K562 (cell line): ENCODE measurements around the gene TIAL1. TPM values are rescaled to one million over a fixed set of nuclear protein-coding genes. Genes with fewer than 3 reads are reported as not detected.
A peak's percentile ranks its signal among the peaks of the same experiment; 100 is the strongest.

ENCODE experiments used
- ATAC-seq: fragments of 200-7000 bp; cut with Tn5 transposase; 3 replicates; pipeline ENCODE4 v1.9.1; 2020; ENCODE audit warnings: moderate library complexity
- BruUV-seq: library from RNA; stranded (reverse); fragments of 400-500 nt; replicated peaks from 2 replicates; lab custom pipeline; 2021; lab: Mats Ljungman, UMichigan
- CTCF ChIA-PET: fragments of 300-600 bp; formaldehyde crosslinking; extraction: SDS; loops from one replicate; lab custom pipeline; 2021; ENCODE audit warnings: low intra/inter-chr PET ratio; lab: Yijun Ruan, JAX
- POLR2A ChIA-PET: fragments of 300-600, 350-650 bp; sonication (Branson Sonifier 250); formaldehyde crosslinking; extraction: SDS; loops from one replicate; lab custom pipeline; 2021; ENCODE audit warnings: antibody characterized with exemption, inconsistent platforms; lab: Yijun Ruan, JAX
- DNase-seq, 4 experiments: peaks; one replicate each; pipeline versions ENCODE4 v3.0.0 to v3.0.0-alpha.2; 2011 to 2018; ENCODE audit warnings: low spot score in 3 of 4, mixed read lengths in 3 of 4; ENCODE audit errors: extremely low read depth in 1 of 4
- FAIRE-seq: peaks from 2 replicates; lab custom pipeline; 2011; peaks lifted over from hg19 to GRCh38; lab: Jason Lieb, UNC
- H2AFZ ChIP-seq: 2 replicates; pipeline ENCODE4 v1.6.0; 2011; ENCODE audit warnings: low read depth, low read length, control low read depth, inconsistent platforms
- H3K27ac ChIP-seq: fragments of 200-600 bp; 3 replicates; pipeline ENCODE4 v1.8.0; 2011; ENCODE audit warnings: low read depth, mild to moderate bottlenecking, control low read depth, inconsistent platforms, low read length, moderate library complexity, mixed read lengths; ENCODE audit errors: extremely low read depth
- H3K27me3 ChIP-seq, 2 experiments: fragments of 300-600 bp in 1 of 2; 2 replicates in 1 of 2; 3 replicates in 1 of 2; pipeline versions ENCODE4 v1.6.0 to v1.8.0; 2011; ENCODE audit warnings: inconsistent platforms in 2 of 2, low read length in 2 of 2, mild to moderate bottlenecking in 1 of 2, mixed read lengths in 1 of 2, moderate library complexity in 1 of 2; ENCODE audit not compliant: control insufficient read depth in 2 of 2, insufficient read depth in 2 of 2
- H3K36me3 ChIP-seq: fragments of 300-600 bp; 3 replicates; pipeline ENCODE4 v1.8.0; 2011; ENCODE audit warnings: mild to moderate bottlenecking, low read length, inconsistent platforms; ENCODE audit not compliant: control insufficient read depth, insufficient read depth
- H3K4me1 ChIP-seq, 2 experiments: fragments of 200-600 bp in 1 of 2; replicated peaks in 1 of 2; 2 replicates in 1 of 2; 3 replicates in 1 of 2; pipeline versions ENCODE4 v1.5.1 to v1.8.0; 2011; ENCODE audit warnings: inconsistent platforms in 2 of 2, low read length in 2 of 2, mild to moderate bottlenecking in 1 of 2, mixed read lengths in 1 of 2, moderate library complexity in 1 of 2; ENCODE audit not compliant: control insufficient read depth in 2 of 2, insufficient read depth in 2 of 2
- H3K4me2 ChIP-seq: 2 replicates; pipeline ENCODE4 v1.6.1; 2011; ENCODE audit warnings: low read length, control low read depth, inconsistent platforms, mixed read lengths; ENCODE audit not compliant: insufficient read depth
- H3K4me3 ChIP-seq: fragments of 200-600 bp; sonication (generic), shearing (Covaris generic); 2 replicates; pipeline ENCODE4 v1.5.1; 2016; ENCODE audit warnings: control low read depth, inconsistent platforms
- H3K79me2 ChIP-seq: fragments of 200-600 bp; 3 replicates; pipeline ENCODE4 v1.8.0; 2011; ENCODE audit warnings: low read length, inconsistent platforms; ENCODE audit not compliant: control insufficient read depth, insufficient read depth
- H3K9ac ChIP-seq, 2 experiments: 2 replicates each; pipeline versions ENCODE4 v1.6.0 to v1.6.1; 2011; ENCODE audit warnings: low read depth in 2 of 2, low read length in 2 of 2, control low read depth in 1 of 2, inconsistent platforms in 1 of 2, mild to moderate bottlenecking in 1 of 2, mixed read lengths in 1 of 2; ENCODE audit not compliant: insufficient read depth in 1 of 2
- H3K9me1 ChIP-seq: one replicate; pipeline ENCODE4 v1.6.0; 2011; ENCODE audit warnings: inconsistent platforms, mild to moderate bottlenecking, low read length, moderate library complexity; ENCODE audit not compliant: control insufficient read depth, insufficient read depth
- H3K9me3 ChIP-seq: replicated peaks from 2 replicates; pipeline ENCODE4 v1.5.1; 2011; ENCODE audit warnings: low read depth, low read length, inconsistent platforms; ENCODE audit not compliant: control insufficient read depth, insufficient read depth
- H4K20me1 ChIP-seq: replicated peaks from 2 replicates; pipeline ENCODE4 v1.6.1; 2011; ENCODE audit warnings: low read length, inconsistent platforms, mixed read lengths; ENCODE audit not compliant: control insufficient read depth, insufficient read depth
- CREB1 ChIP-seq, 2 experiments: sonication (generic) in 1 of 2; formaldehyde crosslinking in 1 of 2; IDR thresholded peaks; 2 replicates each; pipeline versions ENCODE4 v1.6.1 to v1.8.0; 2012 to 2022; ENCODE audit warnings: inconsistent platforms in 1 of 2, mild to moderate bottlenecking in 1 of 2, missing genetic modification reagents in 1 of 2, moderate library complexity in 1 of 2
- HLTF ChIP-seq: fragments of 450-650 bp; IDR thresholded peaks from 2 replicates; pipeline ENCODE4 v1.6.1; 2016
- MAZ ChIP-seq, 2 experiments: fragments of 450-650 bp in 1 of 2; sonication (generic) in 1 of 2; formaldehyde crosslinking; IDR thresholded peaks in 1 of 2; conservative IDR thresholded peaks in 1 of 2; 2 replicates each; pipeline versions ENCODE4 v1.4.0 to v1.5.0; 2020; ENCODE audit warnings: mild to moderate bottlenecking in 1 of 2, missing genetic modification reagents in 1 of 2
- MCM7 ChIP-seq, 2 experiments: fragments of 450-650 bp; IDR thresholded peaks; 2 replicates each; pipeline ENCODE4 v1.6.1; 2016 to 2018
- MXI1 ChIP-seq: IDR thresholded peaks from 2 replicates; pipeline ENCODE4 v1.6.1; 2011; ENCODE audit warnings: low read depth, mild to moderate bottlenecking, improper control_type of control experiment, low read length
- NCOA1 ChIP-seq: fragments of 450-650 bp; IDR thresholded peaks from 2 replicates; pipeline ENCODE4 v1.6.1; 2016; ENCODE audit warnings: low read depth
- POLR2A ChIP-seq: fragments of 450-650 bp; conservative IDR thresholded peaks from 2 replicates; pipeline ENCODE4 v1.6.1; 2016
- RNF2 ChIP-seq: sonication (generic); IDR thresholded peaks from 2 replicates; pipeline ENCODE4 v1.6.1; 2016
- SMARCA4 ChIP-seq: fragments of 450-650 bp; IDR thresholded peaks from 2 replicates; pipeline ENCODE4 v1.6.1; 2016
- TARDBP ChIP-seq: fragments of 450-650 bp; IDR thresholded peaks from 2 replicates; pipeline ENCODE4 v1.6.1; 2016
- ZNF133 ChIP-seq: fragments of 250-450 bp; sonication (Bioruptor Pico); IDR thresholded peaks from 2 replicates; pipeline ENCODE4 v1.4.0; 2020; ENCODE audit warnings: mild to moderate bottlenecking
- WGBS: fragments of 100-300 bp; shearing (Covaris generic); methylation state at CpG from one replicate; pipeline ENCODE4 v1.1.6; 2016; ENCODE audit warnings: low coverage, mixed read lengths; ENCODE audit not compliant: insufficient coverage; ENCODE audit errors: missing lambda C conversion rate; 5-methylcytosine and 5-hydroxymethylcytosine counted together
- in situ Hi-C: fragments of 300-500 bp; cut with MboI; formaldehyde crosslinking; loops from 4 replicates; pipeline ENCODE4 v1.15.0; 2018; ENCODE audit warnings: inconsistent platforms, mixed read lengths
- intact Hi-C: fragments of 100-400 bp; cut with micrococcal nuclease; formaldehyde crosslinking; loops from 2 replicates; pipeline ENCODE4 v1.14.2; 2022
- polyA plus RNA-seq, 8 experiments: library from polyadenylated mRNA; depleted of rRNA in 4 of 8; stranded (reverse) in 5 of 8; unstranded in 3 of 8; fragments of >200 nt; fragmentation: Nextera tagmentation in 2 of 8; fragmentation: Illumina TruSeq in 1 of 8; extraction: Ambion mirVana in 2 of 8; extraction: Trizol in 1 of 8; gene quantifications; 2 replicates each; pipeline versions ENCODE4 v1.2.1 to v1.2.3, GENCODE V29; 2011 to 2014; ENCODE audit warnings: inconsistent platforms in 1 of 8, missing spikeins in 1 of 8
- total RNA-seq, 7 experiments: library from RNA; depleted of rRNA in 6 of 7; stranded (reverse); fragments of >200 nt in 6 of 7; fragmentation: Illumina TruSeq in 2 of 7; extraction: Trizol in 2 of 7; gene quantifications; 2 replicates each; pipeline versions ENCODE4 v1.2.1 to v1.2.3, GENCODE V29; 2011 to 2021; ENCODE audit warnings: low replicate concordance in 1 of 7
- TF ChIP-seq, protein P1 (sequence below): fragments of 450-650 bp; formaldehyde crosslinking; conservative IDR thresholded peaks from 2 replicates; pipeline ENCODE4 v1.4.0; 2022; ENCODE audit warnings: mild to moderate bottlenecking, missing genetic modification characterization
- TF ChIP-seq, protein P2 (sequence below): sonication (generic); formaldehyde crosslinking; IDR thresholded peaks from 2 replicates; pipeline ENCODE4 v1.8.0; 2022; ENCODE audit warnings: missing genetic modification reagents, mild to moderate bottlenecking, moderate library complexity, borderline replicate concordance

TIAL1 gene
- total and polyA plus RNA-seq, 9 of the 15 experiments (the other 6 are each of a cell fraction or from before 2014, with no cell fraction given) = 22.5 to 126 (median 58.2) TPM

DNA sequence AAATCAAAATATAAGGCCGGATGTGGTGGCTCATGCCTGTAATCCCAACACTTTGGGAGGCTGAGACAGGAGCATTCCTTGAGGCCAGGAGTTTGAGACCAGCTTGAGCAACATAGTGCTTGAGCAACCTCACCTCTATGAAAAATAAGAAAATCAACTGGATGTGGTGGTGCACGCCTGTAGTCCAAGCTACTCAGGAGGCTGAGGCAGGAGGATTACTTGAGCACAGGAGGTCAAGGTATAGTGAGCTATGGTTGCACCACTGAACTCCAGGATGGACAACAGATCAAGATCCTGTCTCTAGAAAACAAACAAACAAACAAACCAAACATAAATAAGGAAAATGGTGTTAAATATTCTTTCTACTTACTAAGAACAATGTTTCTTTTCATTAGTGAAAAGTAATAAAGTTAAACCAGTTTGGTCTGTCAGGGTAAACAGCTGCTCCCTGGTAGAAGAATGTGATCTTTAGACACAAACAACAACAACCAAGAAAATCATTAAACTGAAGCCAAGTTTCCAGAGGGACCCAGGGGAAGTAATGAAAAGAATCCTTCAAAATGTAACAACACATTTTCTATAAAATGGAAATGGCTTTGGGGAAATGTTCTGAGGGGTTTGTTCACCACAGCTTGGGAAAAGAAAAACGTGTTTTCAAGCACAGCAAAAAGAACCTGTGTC is 36.9 kb upstream of the TIAL1 start:
- FAIRE-seq = peak; percentile 15

More for the DNA sequence above, 36.9 kb upstream of the TIAL1 start:
- H4K20me1 ChIP-seq = no peaks in the 10 kb centered on the region
- H3K4me1 ChIP-seq = no peaks in the 10 kb centered on the region
- no peak overlapping the region for H2AFZ ChIP-seq
- H3K4me2 ChIP-seq = no peak overlapping the region
- H3K79me2 ChIP-seq = no peaks in the 10 kb centered on the region
- 52% methylated on average over 3 of the region's 3 CpGs for whole genome bisulfite sequencing
- intact Hi-C loops (no loop called here), in situ Hi-C loops (no loop called here)
- H3K36me3 ChIP-seq = no peaks in the 10 kb centered on the region; the same call in 2 of the 3 replicates
- POLR2A ChIA-PET = interaction anchor here (0.6 to 0.7 kb wide), 2 partner anchors 15 to 44 kb away, joined by 3 read pairs; no protein-coding TSS in a partner anchor
- ATAC-seq = no peak
- TF ChIP-seq CREB1 (IDR thresholded peaks at IDR 0.05) = no peak
- no peak for TF ChIP-seq CREB1 (CRISPR knock-in tag; IDR thresholded peaks at IDR 0.05)
- TF ChIP-seq HLTF = no peak
- TF ChIP-seq RNF2 = no peak
- no peak for TF ChIP-seq MAZ (CRISPR knock-in tag; conservative IDR thresholded peaks at IDR 0.05 in 1 of 2, IDR thresholded peaks at IDR 0.05 in 1 of 2)
- no peak for TF ChIP-seq ZNF133 (CRISPR knock-in tag)
- no peak for TF ChIP-seq MXI1
- TF ChIP-seq SMARCA4 = no peak
- no peak for TF ChIP-seq TARDBP
- TF ChIP-seq, protein P1, sequence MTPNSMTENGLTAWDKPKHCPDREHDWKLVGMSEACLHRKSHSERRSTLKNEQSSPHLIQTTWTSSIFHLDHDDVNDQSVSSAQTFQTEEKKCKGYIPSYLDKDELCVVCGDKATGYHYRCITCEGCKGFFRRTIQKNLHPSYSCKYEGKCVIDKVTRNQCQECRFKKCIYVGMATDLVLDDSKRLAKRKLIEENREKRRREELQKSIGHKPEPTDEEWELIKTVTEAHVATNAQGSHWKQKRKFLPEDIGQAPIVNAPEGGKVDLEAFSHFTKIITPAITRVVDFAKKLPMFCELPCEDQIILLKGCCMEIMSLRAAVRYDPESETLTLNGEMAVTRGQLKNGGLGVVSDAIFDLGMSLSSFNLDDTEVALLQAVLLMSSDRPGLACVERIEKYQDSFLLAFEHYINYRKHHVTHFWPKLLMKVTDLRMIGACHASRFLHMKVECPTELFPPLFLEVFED (CRISPR knock-in tag) = no peak
- TF ChIP-seq, protein P2, sequence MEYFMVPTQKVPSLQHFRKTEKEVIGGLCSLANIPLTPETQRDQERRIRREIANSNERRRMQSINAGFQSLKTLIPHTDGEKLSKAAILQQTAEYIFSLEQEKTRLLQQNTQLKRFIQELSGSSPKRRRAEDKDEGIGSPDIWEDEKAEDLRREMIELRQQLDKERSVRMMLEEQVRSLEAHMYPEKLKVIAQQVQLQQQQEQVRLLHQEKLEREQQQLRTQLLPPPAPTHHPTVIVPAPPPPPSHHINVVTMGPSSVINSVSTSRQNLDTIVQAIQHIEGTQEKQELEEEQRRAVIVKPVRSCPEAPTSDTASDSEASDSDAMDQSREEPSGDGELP (CRISPR knock-in tag) = no peak
- TF ChIP-seq NCOA1 = no peak
- no peak for TF ChIP-seq POLR2A
- no peak for TF ChIP-seq MCM7 (IDR thresholded peaks at IDR 0.05)
- CTCF ChIA-PET = no interaction called here
- no peaks in the 10 kb centered on the region for H3K27me3 ChIP-seq
- H3K9me3 ChIP-seq = no peaks in the 10 kb centered on the region
- H3K4me3 ChIP-seq = no peak overlapping the region
- no peak overlapping the region for H3K27ac ChIP-seq
- BruUV-seq = no TSS peak
- no peak overlapping the region for H3K9ac ChIP-seq
- no peaks in the 10 kb centered on the region for H3K9me1 ChIP-seq
- no peak for DNase-seq
